HepG2 (cell line): ENCODE measurements around the gene GSTT2B. TPM values are rescaled to one million over a fixed set of nuclear protein-coding genes. Genes with fewer than 3 reads are reported as not detected.

Experiments
- ATAC-seq: fragments of 200-7000 bp; cut with Tn5 transposase; 3 replicates; pipeline ENCODE4 v1.9.1; 2020; ENCODE audit warnings: mild to moderate bottlenecking, moderate library complexity
- BruUV-seq: library from RNA; stranded (reverse); fragments of 400-500 nt; replicated peaks from 2 replicates; lab custom pipeline; 2021; lab: Mats Ljungman, UMichigan
- CTCF ChIA-PET: fragments of 300-600 bp; formaldehyde crosslinking; extraction: SDS; loops from one replicate; lab custom pipeline; 2021; ENCODE audit warnings: low total read pairs, inconsistent platforms, low intra/inter-chr PET ratio; lab: Yijun Ruan, JAX
- POLR2A ChIA-PET: fragments of 350-600 bp; sonication (Branson Sonifier 250); formaldehyde crosslinking; loops from one replicate; lab custom pipeline; 2020; ENCODE audit warnings: antibody characterized with exemption, inconsistent platforms; lab: Yijun Ruan, JAX
- DNase-seq: peaks from one replicate; pipeline ENCODE4 v3.0.0-alpha.2; 2015; ENCODE audit warnings: low spot score
- FAIRE-seq: peaks from 3 replicates; lab custom pipeline; 2011; peaks lifted over from hg19 to GRCh38; lab: Jason Lieb, UNC
- H2AFZ ChIP-seq: one replicate; pipeline ENCODE4 v1.6.1; 2011; ENCODE audit warnings: low read length, inconsistent platforms
- H3K27ac ChIP-seq: fragments of 300-600 bp; 3 replicates; pipeline ENCODE4 v1.8.0; 2011; ENCODE audit warnings: mixed run types, mild to moderate bottlenecking, mixed read lengths, low read length, inconsistent platforms; ENCODE audit not compliant: insufficient read depth; ENCODE audit errors: extremely low read length
- H3K27me3 ChIP-seq, 2 experiments: fragments of 200-600 bp in 1 of 2; 2 replicates in 1 of 2; 3 replicates in 1 of 2; pipeline versions ENCODE4 v1.6.0 to v1.8.0; 2011; ENCODE audit warnings: low read length in 2 of 2, mild to moderate bottlenecking in 2 of 2, moderate library complexity in 2 of 2, inconsistent platforms in 1 of 2; ENCODE audit not compliant: insufficient read depth in 2 of 2, control insufficient read depth in 1 of 2
- H3K36me3 ChIP-seq, 2 experiments: fragments of 200-600 bp in 1 of 2; replicated peaks in 1 of 2; 2 replicates in 1 of 2; 3 replicates in 1 of 2; pipeline versions ENCODE4 v1.5.1 to v1.8.0; 2011; ENCODE audit warnings: low read length in 2 of 2, inconsistent platforms in 1 of 2; ENCODE audit not compliant: insufficient read depth in 2 of 2, control insufficient read depth in 1 of 2
- H3K4me1 ChIP-seq: 2 replicates; pipeline ENCODE4 v1.5.1; 2012; ENCODE audit warnings: low read length, inconsistent platforms; ENCODE audit not compliant: insufficient read depth
- H3K4me2 ChIP-seq: 2 replicates; pipeline ENCODE4 v1.6.0; 2011; ENCODE audit warnings: low read depth, low read length, inconsistent platforms
- H3K4me3 ChIP-seq, 3 experiments: fragments of 200-600 bp in 1 of 3; sonication (generic), shearing (Covaris generic) in 1 of 3; replicated peaks in 1 of 3; 2 replicates each; pipeline ENCODE4 v1.5.1; 2011 to 2016; ENCODE audit warnings: low read length in 3 of 3, inconsistent platforms in 2 of 3, low read depth in 2 of 3, mild to moderate bottlenecking in 2 of 3, control low read depth in 1 of 3, mixed read lengths in 1 of 3; ENCODE audit not compliant: insufficient read depth in 1 of 3
- H3K79me2 ChIP-seq: one replicate; pipeline ENCODE4 v1.6.1; 2011; ENCODE audit warnings: low read length, inconsistent platforms; ENCODE audit not compliant: insufficient read depth
- H3K9ac ChIP-seq: 2 replicates; pipeline ENCODE4 v1.6.0; 2011; ENCODE audit warnings: mild to moderate bottlenecking, low read depth, low read length, inconsistent platforms; ENCODE audit not compliant: insufficient read depth
- H3K9me3 ChIP-seq: 2 replicates; pipeline ENCODE4 v1.5.1; 2012; ENCODE audit warnings: mild to moderate bottlenecking, low read length
- H4K20me1 ChIP-seq: 2 replicates; pipeline ENCODE4 v1.6.0; 2011; ENCODE audit warnings: inconsistent platforms, mild to moderate bottlenecking, low read length, moderate library complexity; ENCODE audit not compliant: insufficient read depth
- AGO2 ChIP-seq: fragments of 200-400 bp; formaldehyde crosslinking; optimal IDR thresholded peaks from 2 replicates; pipeline ENCODE3; 2017; ENCODE audit warnings: mild to moderate bottlenecking, low read depth, low read length, moderate library complexity
- ETV5 ChIP-seq: IDR thresholded peaks from 2 replicates; pipeline ENCODE4 v1.6.1; 2018; ENCODE audit warnings: missing biosample characterization, missing genetic modification reagents, inconsistent platforms, borderline replicate concordance
- MAFG ChIP-seq: sonication (generic); formaldehyde crosslinking; IDR thresholded peaks from 2 replicates; pipeline ENCODE4 v1.5.1; 2020; ENCODE audit warnings: mild to moderate bottlenecking, missing genetic modification reagents
- WGBS: methylation state at CpG from one replicate; pipeline ENCODE4 v1.1.6; 2017; ENCODE audit warnings: low lambda C conversion rate; 5-methylcytosine and 5-hydroxymethylcytosine counted together
- in situ Hi-C: cut with HindIII; loops from 2 replicates; pipeline ENCODE4 v1.10.0; 2017; ENCODE audit warnings: low pct_unique_long_range_greater_than_20kb; ENCODE audit not compliant: extremely low pct_ligation_motif_present
- intact Hi-C: fragments of 100-400 bp; cut with micrococcal nuclease; formaldehyde crosslinking; loops from one replicate; pipeline ENCODE4 v1.10.0; 2022; ENCODE audit not compliant: unreplicated experiment
- polyA plus RNA-seq, 8 experiments: library from polyadenylated mRNA; depleted of rRNA in 3 of 8; stranded (reverse) in 7 of 8; unstranded in 1 of 8; fragments of >200 nt; fragmentation: Illumina TruSeq in 4 of 8; extraction: Trizol in 4 of 8; gene quantifications; 2 replicates each; pipeline versions ENCODE4 v1.2.1 to v1.2.3, GENCODE V29; 2011 to 2016; ENCODE audit warnings: low read depth in 4 of 8, missing spikeins in 1 of 8, mixed read lengths in 1 of 8; ENCODE audit not compliant: insufficient read depth in 1 of 8
- total RNA-seq, 5 experiments: library from RNA; depleted of rRNA; stranded (reverse); fragments of >200 nt; fragmentation: Illumina TruSeq; extraction: Trizol; gene quantifications; 2 replicates each; pipeline ENCODE4 v1.2.3, GENCODE V29; 2016; ENCODE audit warnings: low read depth in 1 of 5
- TF ChIP-seq, protein P1 (sequence below): sonication (generic); formaldehyde crosslinking; IDR thresholded peaks from 2 replicates; pipeline ENCODE4 v1.5.1; 2020; ENCODE audit warnings: mild to moderate bottlenecking, missing genetic modification reagents, moderate library complexity

Gene GSTT2B
- total and polyA plus RNA-seq, 2 of the 13 experiments (the other 11 are each of a cell fraction or from before 2014, with no cell fraction given): 1.5 to 3.9 TPM

DNA sequence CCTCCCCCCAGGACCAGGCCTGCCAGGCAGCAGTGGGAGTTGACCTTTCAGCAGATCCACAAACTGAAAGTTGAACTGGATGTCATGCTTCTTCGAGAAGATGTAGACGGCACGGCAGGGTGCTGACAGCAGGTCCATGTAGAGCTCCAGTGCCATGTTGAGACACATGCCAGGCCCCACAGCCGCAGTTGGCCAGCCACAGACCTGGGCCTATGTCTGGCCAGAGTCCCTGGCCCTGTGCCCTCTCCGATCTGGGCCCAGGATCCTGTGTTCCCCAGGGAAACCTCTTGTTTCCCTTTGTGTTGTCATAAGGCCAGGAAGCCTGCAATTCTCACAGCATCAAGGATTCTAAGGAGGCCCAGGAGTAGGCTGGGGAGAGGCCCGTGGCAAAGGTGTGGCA lies 44.2 kb upstream of the GSTT2B start, which contains the start of gene GSTT4:
GSTT4 (minus strand) TSS at position 253 of the 400 bp plus-strand sequence; CDS start at position 156, 97 bp downstream.
- ATAC-seq (no peak), DNase-seq (no peak), FAIRE-seq (no peak)
- BruUV-seq: no TSS peak
- Histone ChIP-seq H3K4me1 (peaks cover 83% of the 10 kb centered on the region), H3K9ac (0 out of 2 replicates have a peak within 1 kb of the TSS, but pooled peaks have one; percentile 10), H3K27ac (no peak within 1 kb of the TSS), H4K20me1 (no peaks in the 10 kb centered on the region), H3K79me2 (no peaks in the 10 kb centered on the region), H3K4me3 (peak within 1 kb of the TSS in 2 of 3 experiments; percentile 36 to 53; a peak in 2 of 6 replicates), H3K9me3 (no peaks in the 10 kb centered on the region), H3K36me3 (no peaks in the 10 kb centered on the region), H3K27me3 (no peaks in the 10 kb centered on the region), H2AFZ (no peak within 1 kb of the TSS), H3K4me2 (peak within 1 kb of the TSS; percentile 60)
- intact Hi-C loops (no loop called here), in situ Hi-C loops (loop anchor here (5.0 kb wide), 1 partner anchor 68 kb away; no protein-coding TSS in a partner anchor)
- POLR2A ChIA-PET: no interaction called here
- WGBS: 47% methylated on average over 6 of the region's 6 CpGs
- TF ChIP-seq, protein P1, sequence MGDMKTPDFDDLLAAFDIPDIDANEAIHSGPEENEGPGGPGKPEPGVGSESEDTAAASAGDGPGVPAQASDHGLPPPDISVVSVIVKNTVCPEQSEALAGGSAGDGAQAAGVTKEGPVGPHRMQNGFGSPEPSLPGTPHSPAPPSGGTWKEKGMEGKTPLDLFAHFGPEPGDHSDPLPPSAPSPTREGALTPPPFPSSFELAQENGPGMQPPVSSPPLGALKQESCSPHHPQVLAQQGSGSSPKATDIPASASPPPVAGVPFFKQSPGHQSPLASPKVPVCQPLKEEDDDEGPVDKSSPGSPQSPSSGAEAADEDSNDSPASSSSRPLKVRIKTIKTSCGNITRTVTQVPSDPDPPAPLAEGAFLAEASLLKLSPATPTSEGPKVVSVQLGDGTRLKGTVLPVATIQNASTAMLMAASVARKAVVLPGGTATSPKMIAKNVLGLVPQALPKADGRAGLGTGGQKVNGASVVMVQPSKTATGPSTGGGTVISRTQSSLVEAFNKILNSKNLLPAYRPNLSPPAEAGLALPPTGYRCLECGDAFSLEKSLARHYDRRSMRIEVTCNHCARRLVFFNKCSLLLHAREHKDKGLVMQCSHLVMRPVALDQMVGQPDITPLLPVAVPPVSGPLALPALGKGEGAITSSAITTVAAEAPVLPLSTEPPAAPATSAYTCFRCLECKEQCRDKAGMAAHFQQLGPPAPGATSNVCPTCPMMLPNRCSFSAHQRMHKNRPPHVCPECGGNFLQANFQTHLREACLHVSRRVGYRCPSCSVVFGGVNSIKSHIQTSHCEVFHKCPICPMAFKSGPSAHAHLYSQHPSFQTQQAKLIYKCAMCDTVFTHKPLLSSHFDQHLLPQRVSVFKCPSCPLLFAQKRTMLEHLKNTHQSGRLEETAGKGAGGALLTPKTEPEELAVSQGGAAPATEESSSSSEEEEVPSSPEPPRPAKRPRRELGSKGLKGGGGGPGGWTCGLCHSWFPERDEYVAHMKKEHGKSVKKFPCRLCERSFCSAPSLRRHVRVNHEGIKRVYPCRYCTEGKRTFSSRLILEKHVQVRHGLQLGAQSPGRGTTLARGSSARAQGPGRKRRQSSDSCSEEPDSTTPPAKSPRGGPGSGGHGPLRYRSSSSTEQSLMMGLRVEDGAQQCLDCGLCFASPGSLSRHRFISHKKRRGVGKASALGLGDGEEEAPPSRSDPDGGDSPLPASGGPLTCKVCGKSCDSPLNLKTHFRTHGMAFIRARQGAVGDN: peak; percentile 32; the same call in 1 of the 2 replicates
- 0 out of 2 replicates have a peak, but pooled peaks have one; percentile 5 for TF ChIP-seq ETV5 (CRISPR knock-in tag)
- no peak for TF ChIP-seq MAFG (CRISPR knock-in tag)
- peak; percentile 36 for TF ChIP-seq AGO2
- CTCF ChIA-PET: no interaction called here
